ENCODE measurements around the gene TRIM66. TPM values are rescaled to one million over a fixed set of nuclear protein-coding genes. Genes with fewer than 3 reads are reported as not detected.
A peak's percentile ranks its signal among the peaks of the same experiment; 100 is the strongest.

Gene TRIM66
- total and polyA plus RNA-seq, 2 experiments from 2014 or later = 1.4 to 4.7 TPM

- Histone ChIP-seq H3K9me3 (ENCODE audit: low read depth) (no peaks in the 10 kb centered on the region), H3K27me3 (no peaks in the 10 kb centered on the region), H3K79me2 (no peaks in the 10 kb centered on the region), H4K20me1 (ENCODE audit: insufficient read depth, poor library complexity, severe bottlenecking) (no peaks in the 10 kb centered on the region), H2AFZ (no peak overlapping the region), H3K4me2 (no peak overlapping the region), H3K4me3 (no peak overlapping the region), H3K27ac (no peak overlapping the region), H3K36me3 (replicated peaks; ENCODE audit: insufficient read depth, low read depth) (no peaks in the 10 kb centered on the region), H3K9me2 (replicated peaks; ENCODE audit: insufficient read depth) (no peaks in the 10 kb centered on the region), H3K4me1 (ENCODE audit: insufficient read depth) (no peaks in the 10 kb centered on the region)
- TF ChIP-seq EZH2 (IDR thresholded peaks at IDR 0.05; ENCODE audit: borderline replicate concordance) (no peak), CTCF (IDR thresholded peaks at IDR 0.05; ENCODE audit: poor library complexity) (no peak), EZH2phosphoT487 (IDR thresholded peaks at IDR 0.05; ENCODE audit: low read depth, severe bottlenecking, unreplicated experiment) (no peak)
- DNase-seq (ENCODE audit: low spot score) = no peak
Observed at GRCh38 chr11:8596504-8597046, 85.9 kb downstream of the TRIM66 start.

DNA sequence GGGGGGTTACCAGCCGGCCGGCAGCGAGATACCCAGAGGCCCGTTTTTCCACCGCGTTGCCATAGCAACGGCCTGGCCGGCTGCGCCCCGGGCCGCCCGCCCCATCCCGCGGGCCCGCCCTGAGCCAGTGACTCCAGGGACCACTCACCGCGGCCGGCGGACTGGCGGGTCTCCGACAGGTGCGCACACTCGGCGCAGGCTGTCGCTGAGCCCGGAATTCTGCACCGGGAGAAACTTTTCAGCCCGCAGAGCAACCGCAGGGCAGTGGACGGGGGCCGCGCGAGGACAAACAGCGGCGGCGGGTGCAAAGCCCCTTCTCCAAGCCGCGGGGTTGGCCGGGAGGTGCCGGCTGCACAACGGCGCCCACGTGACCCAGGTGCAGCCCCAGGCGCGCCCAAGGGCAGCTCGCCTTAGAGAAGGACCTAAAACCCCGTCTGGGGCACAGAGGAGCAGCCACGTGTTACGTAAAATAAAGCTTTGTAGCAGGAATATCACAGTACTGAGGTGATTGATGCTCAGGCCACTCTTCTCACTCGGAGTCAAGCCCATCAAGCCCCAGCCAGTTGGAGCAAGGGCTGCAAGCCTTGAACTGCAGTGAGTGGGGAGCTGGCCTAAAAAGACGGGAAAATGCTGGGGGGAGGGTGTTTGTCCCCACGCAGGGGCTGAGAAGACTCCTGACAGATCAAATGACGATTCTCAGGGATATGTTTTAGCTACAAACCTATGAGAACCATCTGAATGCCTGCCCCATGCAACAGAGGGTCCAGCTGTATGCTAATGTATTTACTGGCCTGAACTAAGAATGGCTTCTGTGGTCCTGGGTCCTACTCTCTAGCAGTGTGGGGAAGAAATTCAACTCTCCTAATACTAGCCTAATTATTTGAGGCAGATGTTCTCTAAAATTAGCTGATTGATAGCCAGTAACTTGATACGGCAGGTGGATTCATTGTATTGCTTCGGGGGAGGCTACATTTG, 88.2 kb downstream of the TRIM66 start, which contains the start of gene STK33:
Gene STK33 (minus strand): TSS at position 294 of the 975 bp plus-strand sequence. CDS start 119,323 bp downstream, outside the sequence.
- H3K4me1 ChIP-seq (ENCODE audit: insufficient read depth) = no peaks in the 10 kb centered on the region
- TF ChIP-seq CTCF (IDR thresholded peaks at IDR 0.05; ENCODE audit: poor library complexity) (no peak), EZH2phosphoT487 (IDR thresholded peaks at IDR 0.05; ENCODE audit: low read depth, severe bottlenecking, unreplicated experiment) (no peak), EZH2 (IDR thresholded peaks at IDR 0.05; ENCODE audit: borderline replicate concordance) (no peak)
- H2AFZ ChIP-seq = peak within 1 kb of the TSS; percentile 91

GRCh38 chr11:8593455-8593854, 89.0 kb downstream of the TRIM66 start:
- no peak for TF ChIP-seq EZH2 (IDR thresholded peaks at IDR 0.05; ENCODE audit: borderline replicate concordance)
- no peak for TF ChIP-seq EZH2phosphoT487 (IDR thresholded peaks at IDR 0.05; ENCODE audit: low read depth, severe bottlenecking, unreplicated experiment)
- no peak for TF ChIP-seq CTCF (IDR thresholded peaks at IDR 0.05; ENCODE audit: poor library complexity)
- Histone ChIP-seq H3K4me3 (peak overlapping the region; percentile 76), H3K9me3 (ENCODE audit: low read depth) (no peaks in the 10 kb centered on the region), H3K4me2 (peak overlapping the region; percentile 96), H2AFZ (peak overlapping the region; percentile 91), H3K27ac (no peak overlapping the region), H3K27me3 (no peaks in the 10 kb centered on the region), H3K4me1 (ENCODE audit: insufficient read depth) (no peaks in the 10 kb centered on the region), H3K9me2 (replicated peaks; ENCODE audit: insufficient read depth) (no peaks in the 10 kb centered on the region), H3K79me2 (no peaks in the 10 kb centered on the region), H3K36me3 (replicated peaks; ENCODE audit: insufficient read depth, low read depth) (no peaks in the 10 kb centered on the region), H4K20me1 (ENCODE audit: insufficient read depth, poor library complexity, severe bottlenecking) (no peaks in the 10 kb centered on the region)
- no peak for DNase-seq (ENCODE audit: low spot score)
- WGBS (ENCODE audit: low lambda C conversion rate, missing lambda C conversion rate) = 12% methylated on average over 7 of the region's 7 CpGs

More for the DNA sequence above, 88.2 kb downstream of the TRIM66 start, which contains the start of gene STK33:
- Histone ChIP-seq H4K20me1 (ENCODE audit: insufficient read depth, poor library complexity, severe bottlenecking) (no peaks in the 10 kb centered on the region), H3K9me3 (ENCODE audit: low read depth) (no peaks in the 10 kb centered on the region), H3K4me2 (peak within 1 kb of the TSS; percentile 96), H3K9me2 (replicated peaks; ENCODE audit: insufficient read depth) (no peaks in the 10 kb centered on the region), H3K27ac (no peak within 1 kb of the TSS), H3K4me3 (peak within 1 kb of the TSS; percentile 76), H3K36me3 (replicated peaks; ENCODE audit: insufficient read depth, low read depth) (no peaks in the 10 kb centered on the region), H3K79me2 (no peaks in the 10 kb centered on the region), H3K27me3 (no peaks in the 10 kb centered on the region)
- 6% methylated on average over 42 of the region's 55 CpGs for WGBS (ENCODE audit: low lambda C conversion rate, missing lambda C conversion rate)
- DNase-seq (ENCODE audit: low spot score) = peak; percentile 76

Measured in hepatocyte (in vitro differentiated cells).